ENCODE measurements around the gene CARNS1.

CARNS1 gene

GRCh38 chr11:67384851-67385366 lies 30.6 kb upstream of the CARNS1 start:
- TF ChIP-seq CTCF (IDR thresholded peaks at IDR 0.05; ENCODE audit: low read depth, low read length, missing control alignments) = no peak
- no peak for DNase-seq (ENCODE audit: low read depth)
- in situ Hi-C loops (cut with HindIII; ENCODE audit: low sequenced_read_pairs) = loop anchor here (5.0 kb wide), 1 partner anchor 38 kb away; no protein-coding TSS in a partner anchor
- no peak overlapping the region for H3K4me3 ChIP-seq (ENCODE audit: low read depth, low read length)

GRCh38 chr11:67387069-67387468 lies 28.4 kb upstream of the CARNS1 start:
- in situ Hi-C loops (cut with HindIII; ENCODE audit: low sequenced_read_pairs) = loop anchor here (5.0 kb wide), 1 partner anchor 40 kb away; no protein-coding TSS in a partner anchor
- H3K4me3 ChIP-seq (ENCODE audit: low read depth, low read length) = no peak overlapping the region
- TF ChIP-seq CTCF (IDR thresholded peaks at IDR 0.05; ENCODE audit: low read depth, low read length, missing control alignments) = no peak
- DNase-seq (ENCODE audit: low read depth) = no peak

GRCh38 chr11:67387518-67387917 lies 28.0 kb upstream of the CARNS1 start:
- no peak overlapping the region for H3K4me3 ChIP-seq (ENCODE audit: low read depth, low read length)
- no peak for TF ChIP-seq CTCF (IDR thresholded peaks at IDR 0.05; ENCODE audit: low read depth, low read length, missing control alignments)
- in situ Hi-C loops (cut with HindIII; ENCODE audit: low sequenced_read_pairs) = loop anchor here (5.0 kb wide), 1 partner anchor 40 kb away; no protein-coding TSS in a partner anchor
- DNase-seq (ENCODE audit: low read depth) = no peak

- in situ Hi-C loops (cut with HindIII; ENCODE audit: low sequenced_read_pairs) = loop anchor here (5.0 kb wide), 1 partner anchor 42 kb away; no protein-coding TSS in a partner anchor
- H3K4me3 ChIP-seq (ENCODE audit: low read depth, low read length) = no peak overlapping the region
- no peak for DNase-seq (ENCODE audit: low read depth)
- peak; percentile 74 for TF ChIP-seq CTCF (IDR thresholded peaks at IDR 0.05; ENCODE audit: low read depth, low read length, missing control alignments)
Observed at GRCh38 chr11:67389477-67389876, 26.0 kb upstream of the CARNS1 start.

- no peak for DNase-seq (ENCODE audit: low read depth)
- TF ChIP-seq CTCF (IDR thresholded peaks at IDR 0.05; ENCODE audit: low read depth, low read length, missing control alignments) = no peak
- in situ Hi-C loops (cut with HindIII; ENCODE audit: low sequenced_read_pairs) = no loop called here
Observed at GRCh38 chr11:67390947-67391303, 24.6 kb upstream of the CARNS1 start.

GRCh38 chr11:67391304-67392182 lies 23.9 kb upstream of the CARNS1 start, which contains the start of gene RAD9A:
Gene RAD9A, plus strand, starts transcription at chr11:67391986. Its CDS starts 59 bp downstream, at chr11:67392045.
- no peak for TF ChIP-seq CTCF (IDR thresholded peaks at IDR 0.05; ENCODE audit: low read depth, low read length, missing control alignments)
- peak; percentile 79 for DNase-seq (ENCODE audit: low read depth)
- in situ Hi-C loops (cut with HindIII; ENCODE audit: low sequenced_read_pairs) = no loop called here
- H3K4me3 ChIP-seq (ENCODE audit: low read depth, low read length) = peak within 1 kb of the TSS; percentile 90

More at GRCh38 chr11:67390947-67391303, 24.6 kb upstream of the CARNS1 start:
- H3K4me3 ChIP-seq (ENCODE audit: low read depth, low read length) = peak overlapping the region; percentile 90

Measured in astrocyte of the cerebellum (primary cell).